KMS-11 (cell line): ENCODE data around the gene POTEE.
"Not testable (repeated sequence)": the region's sequence is repeated elsewhere in the genome, so short reads cannot be mapped to it uniquely, and the experiment has no call there.

Experiments used
- H2AFZ ChIP-seq: fragments of 200-600 bp; sonication (generic); 2 replicates; pipeline ENCODE4 v1.6.1; 2016; ENCODE audit warnings: antibody characterized with exemption, mixed run types, low read depth
- H3K27ac ChIP-seq: fragments of 200-600 bp; sonication (generic); 2 replicates; pipeline ENCODE4 v1.6.1; 2016; ENCODE audit warnings: mild to moderate bottlenecking, mixed run types
- H3K27me3 ChIP-seq: fragments of 200-600 bp; sonication (generic); 2 replicates; pipeline ENCODE4 v1.6.1; 2017; ENCODE audit warnings: mild to moderate bottlenecking, low read depth, mixed run types, moderate library complexity; ENCODE audit not compliant: insufficient read depth
- H3K36me3 ChIP-seq: fragments of 200-600 bp; sonication (generic); 2 replicates; pipeline ENCODE4 v1.6.1; 2017; ENCODE audit warnings: mild to moderate bottlenecking, mixed run types; ENCODE audit not compliant: insufficient read depth
- H3K4me1 ChIP-seq: fragments of 200-600 bp; sonication (generic); 2 replicates; pipeline ENCODE4 v1.6.1; 2016; ENCODE audit warnings: mild to moderate bottlenecking, low read depth, mixed run types; ENCODE audit not compliant: poor library complexity, severe bottlenecking
- H3K4me2 ChIP-seq: fragments of 200-600 bp; sonication (generic); 2 replicates; pipeline ENCODE4 v1.7.0; 2016; ENCODE audit warnings: mild to moderate bottlenecking, mixed run types
- H3K4me3 ChIP-seq: fragments of 200-600 bp; sonication (generic); IDR thresholded peaks from 2 replicates; pipeline ENCODE4 v1.6.1; 2017; ENCODE audit warnings: low read depth, low read length, mixed read lengths; ENCODE audit not compliant: insufficient read depth
- H3K79me2 ChIP-seq: fragments of 200-600 bp; sonication (generic); 2 replicates; pipeline ENCODE4 v1.6.1; 2016; ENCODE audit warnings: low read depth, mixed run types; ENCODE audit not compliant: insufficient read depth
- H3K9ac ChIP-seq: fragments of 200-600 bp; sonication (generic); 2 replicates; pipeline ENCODE4 v1.6.1; 2016; ENCODE audit warnings: mild to moderate bottlenecking, mixed run types
- H4K20me1 ChIP-seq: fragments of 200-600 bp; sonication (generic); 2 replicates; pipeline ENCODE4 v1.6.1; 2016; ENCODE audit warnings: mild to moderate bottlenecking, mixed run types; ENCODE audit not compliant: insufficient read depth
- TF ChIP-seq, protein P1 (sequence below): fragments of 200-600 bp; sonication (generic); conservative IDR thresholded peaks from 2 replicates; pipeline ENCODE4 v1.6.1; 2017; ENCODE audit warnings: low read depth, mild to moderate bottlenecking, antibody characterized with exemption, low read length, moderate library complexity, mixed read lengths

The POTEE gene

DNA sequence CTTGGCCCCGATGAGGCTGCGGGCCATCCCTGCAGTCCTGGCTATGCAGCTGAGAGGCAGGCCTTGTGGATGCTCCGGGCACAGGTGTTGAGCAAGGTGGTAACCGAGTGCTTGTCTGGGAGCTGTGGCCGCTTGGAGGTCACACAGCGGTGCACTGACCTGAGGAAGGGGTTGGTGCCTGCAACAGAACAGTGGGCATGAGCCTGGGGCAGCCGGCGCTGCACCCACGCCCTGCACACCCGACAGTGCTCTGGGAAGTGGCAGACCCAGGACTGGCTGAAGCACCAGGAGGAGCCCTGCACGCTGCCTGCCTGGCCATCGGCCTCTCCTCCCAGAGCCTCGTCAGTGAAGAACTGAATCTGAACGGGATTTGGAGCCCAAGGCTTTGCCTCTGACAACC is 8.2 kb upstream of the POTEE start:
- no peaks in the 10 kb centered on the region for H4K20me1 ChIP-seq
- no peak overlapping the region for H3K27ac ChIP-seq
- TF ChIP-seq, protein P1, sequence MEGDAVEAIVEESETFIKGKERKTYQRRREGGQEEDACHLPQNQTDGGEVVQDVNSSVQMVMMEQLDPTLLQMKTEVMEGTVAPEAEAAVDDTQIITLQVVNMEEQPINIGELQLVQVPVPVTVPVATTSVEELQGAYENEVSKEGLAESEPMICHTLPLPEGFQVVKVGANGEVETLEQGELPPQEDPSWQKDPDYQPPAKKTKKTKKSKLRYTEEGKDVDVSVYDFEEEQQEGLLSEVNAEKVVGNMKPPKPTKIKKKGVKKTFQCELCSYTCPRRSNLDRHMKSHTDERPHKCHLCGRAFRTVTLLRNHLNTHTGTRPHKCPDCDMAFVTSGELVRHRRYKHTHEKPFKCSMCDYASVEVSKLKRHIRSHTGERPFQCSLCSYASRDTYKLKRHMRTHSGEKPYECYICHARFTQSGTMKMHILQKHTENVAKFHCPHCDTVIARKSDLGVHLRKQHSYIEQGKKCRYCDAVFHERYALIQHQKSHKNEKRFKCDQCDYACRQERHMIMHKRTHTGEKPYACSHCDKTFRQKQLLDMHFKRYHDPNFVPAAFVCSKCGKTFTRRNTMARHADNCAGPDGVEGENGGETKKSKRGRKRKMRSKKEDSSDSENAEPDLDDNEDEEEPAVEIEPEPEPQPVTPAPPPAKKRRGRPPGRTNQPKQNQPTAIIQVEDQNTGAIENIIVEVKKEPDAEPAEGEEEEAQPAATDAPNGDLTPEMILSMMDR, result no peak
- no peaks in the 10 kb centered on the region for H3K36me3 ChIP-seq
- H2AFZ ChIP-seq, result no peak overlapping the region
- no peak overlapping the region for H3K9ac ChIP-seq
- no peaks in the 10 kb centered on the region for H3K79me2 ChIP-seq
- H3K4me2 ChIP-seq, result no peak overlapping the region
- H3K4me1 ChIP-seq, result no peaks in the 10 kb centered on the region
- H3K4me3 ChIP-seq, result no peak overlapping the region
- H3K27me3 ChIP-seq, result no peaks in the 10 kb centered on the region

DNA sequence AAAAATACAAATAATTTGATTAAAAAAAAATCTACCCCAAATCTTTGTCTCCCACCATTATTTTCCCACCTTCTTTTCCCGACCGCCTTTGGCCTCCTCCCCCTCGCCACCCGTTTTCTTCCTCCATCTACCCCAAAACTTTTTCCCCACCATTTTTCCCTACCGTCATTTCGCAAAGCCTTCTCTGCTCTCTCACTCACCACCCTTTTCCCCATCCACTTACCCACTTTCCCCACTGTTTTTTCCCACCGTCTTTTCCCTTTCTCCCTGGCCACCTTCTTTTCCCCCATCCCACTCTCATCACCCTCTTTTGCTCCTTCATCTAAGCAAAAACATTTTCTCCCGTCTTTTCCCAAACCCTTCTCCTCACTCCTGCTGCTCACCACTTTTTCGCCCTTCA is 1.5 kb upstream of the POTEE start:
- H3K27ac ChIP-seq, H3K9ac ChIP-seq, H3K27me3 ChIP-seq, H3K4me2 ChIP-seq, H4K20me1 ChIP-seq, H3K36me3 ChIP-seq, H3K79me2 ChIP-seq, H3K4me1 ChIP-seq, H2AFZ ChIP-seq, H3K4me3 ChIP-seq: not testable (repeated sequence)

DNA sequence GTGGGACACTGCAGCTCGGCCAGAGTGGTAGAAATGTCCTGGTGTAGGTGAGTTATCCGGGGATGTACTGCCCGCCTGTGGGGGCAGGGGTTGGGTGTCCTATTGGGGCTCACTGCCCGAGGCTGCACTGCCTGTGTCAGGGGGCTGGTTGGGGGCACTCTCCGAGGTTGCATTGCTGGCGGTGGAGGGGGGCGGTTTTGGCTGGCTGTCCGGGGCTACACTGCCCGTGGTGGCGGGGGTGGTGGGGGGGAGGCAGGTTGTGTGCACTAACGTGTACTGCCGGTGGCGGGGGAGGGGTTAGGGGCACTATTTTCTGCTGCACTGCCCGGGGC is 403 bp downstream of the POTEE start:
- not testable (repeated sequence) for H2AFZ ChIP-seq, H3K27ac ChIP-seq, H3K4me2 ChIP-seq, H4K20me1 ChIP-seq, H3K9ac ChIP-seq, H3K4me1 ChIP-seq, H3K79me2 ChIP-seq, H3K36me3 ChIP-seq, H3K27me3 ChIP-seq, H3K4me3 ChIP-seq

DNA sequence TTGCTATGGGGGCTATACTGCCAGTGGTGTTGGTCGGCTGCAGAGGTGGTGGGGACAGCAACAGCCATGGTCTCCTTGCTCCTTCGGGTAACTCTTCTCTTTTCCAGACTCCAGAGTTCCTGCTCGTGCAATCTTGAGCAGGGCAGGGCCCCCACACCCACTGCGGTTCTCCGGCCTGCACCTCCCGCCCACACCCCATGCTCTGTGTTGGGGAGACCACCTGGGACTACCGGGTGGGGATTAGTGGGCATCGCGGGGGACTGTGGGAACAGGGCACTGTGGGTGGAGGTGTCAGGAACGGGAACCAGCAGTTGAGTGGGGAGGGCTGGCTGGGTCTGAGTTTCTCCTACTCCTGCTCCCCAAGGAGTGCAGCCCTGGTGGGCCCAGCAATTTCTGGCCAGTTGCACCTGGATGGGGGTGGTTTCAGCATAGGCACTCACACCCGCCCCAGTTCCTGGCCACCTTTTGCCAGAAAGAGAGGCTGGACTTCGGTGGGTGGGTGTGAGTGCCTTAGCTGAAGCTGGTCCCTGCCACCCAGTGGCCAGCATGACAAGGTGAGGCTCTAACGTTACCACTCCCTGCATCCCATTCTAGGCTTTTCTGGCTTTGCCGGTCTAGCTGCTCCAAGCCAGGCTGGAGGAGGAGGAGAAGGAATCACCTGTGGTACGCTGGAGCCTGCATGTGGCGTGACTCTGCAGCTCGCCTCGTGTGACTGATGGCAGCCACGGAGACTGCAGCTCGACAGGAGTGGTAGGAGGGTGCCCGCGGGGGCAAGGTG is 1.3 kb downstream of the POTEE start:
- not testable (repeated sequence) for H3K4me2 ChIP-seq, H3K27me3 ChIP-seq

DNA sequence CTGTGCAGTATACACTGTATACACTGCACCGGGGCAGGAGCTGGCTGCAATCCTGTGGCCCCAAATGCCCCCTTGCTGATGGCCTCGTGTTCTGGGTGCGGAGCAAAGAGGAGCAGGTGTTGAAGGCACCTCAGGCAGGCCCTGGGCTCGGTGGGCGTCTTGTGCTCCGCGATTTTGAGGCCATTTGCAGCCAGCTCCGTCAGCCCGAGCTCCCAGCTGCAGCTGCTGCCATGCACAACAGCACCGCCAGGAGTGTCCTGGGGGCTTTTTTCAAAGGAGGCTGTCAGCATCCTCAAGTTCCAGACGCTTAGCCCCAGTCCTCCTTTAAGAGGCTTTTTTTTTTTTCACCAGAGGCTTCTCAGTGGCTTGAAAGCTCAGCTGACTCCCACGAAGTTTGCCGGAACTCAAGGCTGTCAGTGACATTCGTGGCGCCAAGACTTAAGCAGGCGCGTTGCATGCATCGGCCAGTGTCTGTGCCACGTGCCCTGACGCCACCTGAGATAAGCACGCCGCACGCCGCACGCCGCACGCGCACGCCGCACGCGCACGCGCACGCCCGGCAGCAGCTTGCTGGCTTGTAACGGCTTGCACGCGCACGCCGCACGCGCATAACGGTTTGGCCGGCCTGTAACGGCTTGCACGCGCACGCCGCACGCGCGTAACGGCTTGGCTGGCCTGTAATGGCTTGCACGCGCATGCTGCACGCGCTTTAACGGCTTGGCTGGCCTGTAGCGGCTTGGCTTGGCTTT is 8.1 kb downstream of the POTEE start:
- not testable (repeated sequence) for H2AFZ ChIP-seq, H3K27me3 ChIP-seq, H3K4me1 ChIP-seq, H3K9ac ChIP-seq, H3K79me2 ChIP-seq, H3K4me3 ChIP-seq, H3K36me3 ChIP-seq, H4K20me1 ChIP-seq, H3K27ac ChIP-seq, H3K4me2 ChIP-seq

More for the DNA sequence above, 1.3 kb downstream of the POTEE start:
- H2AFZ ChIP-seq, H3K9ac ChIP-seq, H3K4me3 ChIP-seq, H3K79me2 ChIP-seq, H3K4me1 ChIP-seq, H3K36me3 ChIP-seq, H3K27ac ChIP-seq, H4K20me1 ChIP-seq: not testable (repeated sequence)

DNA sequence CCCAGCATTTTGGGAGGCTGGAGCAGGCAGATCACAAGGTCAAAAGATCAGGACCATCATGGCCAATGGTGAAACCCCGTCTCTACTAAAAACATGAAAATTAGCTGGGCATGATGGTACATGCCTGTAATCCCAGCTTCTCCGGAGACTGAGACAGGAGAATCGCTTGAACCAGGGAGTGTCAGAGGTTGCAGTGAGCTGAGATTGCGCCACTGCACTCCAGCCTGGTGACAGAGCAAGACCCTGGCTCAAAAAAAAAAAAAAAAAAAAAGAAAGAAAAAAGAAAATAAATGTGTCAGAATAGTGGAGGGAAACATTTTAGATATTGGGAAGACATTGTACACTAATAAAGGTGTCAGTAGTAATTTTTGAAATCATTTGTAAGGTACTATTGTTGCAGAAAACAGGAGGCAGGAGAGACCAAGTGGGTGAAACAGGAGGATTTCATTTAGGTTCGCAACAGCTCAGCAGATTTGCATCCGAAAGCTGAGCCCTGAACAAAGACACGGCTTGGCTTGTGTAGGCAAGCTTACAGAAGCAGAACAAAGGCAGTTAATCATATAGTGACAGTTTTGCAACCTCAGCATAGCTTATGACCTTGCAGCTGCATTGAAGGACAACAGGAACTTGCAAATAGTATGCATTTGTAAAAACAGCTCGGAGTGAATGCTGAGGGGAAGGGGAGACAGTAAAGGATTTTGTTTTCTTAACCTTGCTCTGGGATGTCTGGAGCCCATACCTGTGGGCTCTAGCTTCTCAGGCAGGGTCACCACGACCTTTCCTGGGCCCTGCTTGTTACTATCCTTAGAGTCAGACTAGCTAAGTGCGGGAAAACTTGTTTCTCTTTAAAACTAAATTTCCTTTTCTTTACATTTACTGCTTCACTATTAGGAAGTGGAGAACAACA is 26.5 kb downstream of the POTEE start:
- H3K79me2 ChIP-seq, H4K20me1 ChIP-seq, H3K36me3 ChIP-seq, H3K4me3 ChIP-seq, H3K27me3 ChIP-seq: not testable (repeated sequence)
- Histone ChIP-seq H3K4me1 (peaks cover 14% of the 10 kb centered on the region), H3K9ac (peak overlapping the region; percentile 89; the same call in 1 of the 2 replicates), H2AFZ (peak overlapping the region; percentile 61), H3K4me2 (peak overlapping the region; percentile 60), H3K27ac (peak overlapping the region; percentile 100)
